ENCODE measurements around the gene RAD51B. TPM values are rescaled to one million over a fixed set of nuclear protein-coding genes. Genes with fewer than 3 reads are reported as not detected.

Gene RAD51B
- total RNA-seq, 4 donors from 2014 or later: 8.9 to 30.3 (median 10.4) TPM

- TF ChIP-seq CTCF (IDR thresholded peaks at IDR 0.05): no peak
- ATAC-seq (ENCODE audit: low FRiP score) (no peak), DNase-seq (ENCODE audit: low spot score) (no peak)
Observed at GRCh38 chr14:68263563-68264259, 444.1 kb downstream of the RAD51B start.

DNA sequence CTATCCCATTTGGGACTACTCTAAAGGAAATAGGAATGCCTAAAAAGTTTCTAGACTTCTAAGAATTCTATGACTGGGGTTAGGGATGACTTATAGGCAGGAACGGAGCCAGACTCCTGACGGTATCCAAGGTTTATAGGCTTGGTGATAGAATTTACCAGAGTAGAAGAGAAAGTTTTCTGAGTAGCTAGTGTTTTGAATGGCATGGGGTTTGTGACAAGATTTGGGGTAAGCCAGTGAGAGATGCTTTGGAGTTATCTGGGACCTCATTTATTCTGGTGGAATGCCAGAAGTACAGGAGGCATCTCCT lies 444.6 kb downstream of the RAD51B start:
- ATAC-seq (ENCODE audit: low FRiP score): no peak

GRCh38 chr14:68266998-68267397 lies 447.4 kb downstream of the RAD51B start:
- TF ChIP-seq CTCF (IDR thresholded peaks at IDR 0.05): no peak
- no peak for ATAC-seq (ENCODE audit: low FRiP score)
- DNase-seq (ENCODE audit: low spot score): no peak

More for the DNA sequence above, 444.6 kb downstream of the RAD51B start:
- no peak for TF ChIP-seq CTCF (IDR thresholded peaks at IDR 0.05)
- no peak for DNase-seq (ENCODE audit: low spot score)

DNA sequence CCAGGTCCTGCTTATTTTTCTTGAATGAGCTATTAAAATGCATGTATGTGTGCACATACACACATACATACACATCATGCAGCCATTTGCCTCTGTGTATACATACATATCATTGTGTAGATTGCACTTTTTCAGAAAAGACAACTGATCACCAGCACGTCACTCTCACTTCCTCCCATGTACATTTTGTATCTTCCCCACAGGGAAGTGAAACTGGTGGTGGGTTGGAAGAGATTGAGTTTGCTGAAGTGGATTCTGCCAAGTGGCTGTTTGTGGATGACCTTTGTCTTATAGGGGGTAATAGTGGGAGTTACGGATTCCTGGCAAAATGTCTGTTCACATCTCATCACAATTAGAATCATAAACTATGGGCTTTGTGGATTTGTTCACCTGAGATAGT lies 448.6 kb downstream of the RAD51B start:
- no peak for ATAC-seq (ENCODE audit: low FRiP score)

DNA sequence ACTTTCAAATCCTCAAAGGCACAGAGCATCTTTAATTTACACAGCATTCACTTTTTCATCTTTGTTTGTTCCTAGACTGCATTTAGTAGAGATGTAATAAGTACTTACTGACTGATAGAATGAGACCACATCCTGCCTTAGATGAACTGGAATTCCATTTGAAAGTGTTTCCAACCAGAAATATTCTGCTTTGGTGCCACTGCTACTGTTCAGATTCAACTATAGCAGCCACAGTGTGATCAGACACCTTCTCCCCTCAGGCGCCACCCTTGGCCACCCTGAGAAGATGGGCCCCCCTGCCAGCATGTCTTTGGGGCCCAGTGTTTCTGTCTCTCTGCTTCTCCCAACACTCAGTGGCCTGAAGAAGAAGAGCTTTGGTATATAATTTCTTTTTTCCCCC lies 449.1 kb downstream of the RAD51B start:
- ATAC-seq (ENCODE audit: low FRiP score): no peak
- TF ChIP-seq CTCF (IDR thresholded peaks at IDR 0.05): no peak
- no peak for DNase-seq (ENCODE audit: low spot score)

More for the DNA sequence above, 448.6 kb downstream of the RAD51B start:
- TF ChIP-seq CTCF (IDR thresholded peaks at IDR 0.05): no peak
- no peak for DNase-seq (ENCODE audit: low spot score)

- DNase-seq (ENCODE audit: low spot score) (no peak), ATAC-seq (ENCODE audit: low FRiP score) (no peak)
- no peak for TF ChIP-seq CTCF (IDR thresholded peaks at IDR 0.05)
Observed at GRCh38 chr14:68269136-68269927, 449.8 kb downstream of the RAD51B start.

DNA sequence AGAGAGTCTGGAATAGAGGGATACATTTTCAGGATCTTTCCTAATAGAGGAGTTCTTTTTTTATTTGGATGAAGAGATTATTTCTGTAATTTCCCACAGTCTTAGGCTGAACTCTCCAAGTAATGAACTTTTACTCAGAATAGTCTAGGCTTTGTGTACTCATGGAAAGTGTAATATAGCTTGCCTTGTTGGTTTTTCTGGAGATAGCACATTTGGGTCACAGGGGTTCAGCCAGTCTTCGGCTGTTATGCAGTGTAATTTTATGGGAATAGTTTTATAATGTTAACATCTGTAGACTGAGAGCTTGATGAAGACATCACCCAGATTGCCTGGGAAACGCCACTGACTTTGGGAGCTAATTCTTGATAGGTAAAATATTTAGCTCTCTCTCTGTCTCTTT lies 450.8 kb downstream of the RAD51B start:
- DNase-seq (ENCODE audit: low spot score) (no peak), ATAC-seq (ENCODE audit: low FRiP score) (no peak)
- no peak for TF ChIP-seq CTCF (IDR thresholded peaks at IDR 0.05)

Data from omental fat pad (tissue), 4 donors.